ENCODE measurements around the gene NME9. TPM values are rescaled to one million over a fixed set of nuclear protein-coding genes. Genes with fewer than 3 reads are reported as not detected.

Gene NME9
- total and polyA plus RNA-seq, 2 of the 4 experiments (the other 2 are of a cell fraction) = not detected

GRCh38 chr3:138370321-138370720 lies 40.7 kb upstream of the NME9 start:
- no peak for ATAC-seq (ENCODE audit: low read depth)
- no peak overlapping the region for H2AFZ ChIP-seq (replicated peaks; ENCODE audit: low read length, poor library complexity)
- no peaks in the 10 kb centered on the region for H3K9me3 ChIP-seq (ENCODE audit: control insufficient read depth, insufficient read depth, low read length)
- no peak overlapping the region for H2BK120ac ChIP-seq (ENCODE audit: low read depth, low read length)
- peaks cover 8% of the 10 kb centered on the region for H4K20me1 ChIP-seq (ENCODE audit: insufficient read depth, low read length)
- H3K4me1 ChIP-seq (ENCODE audit: control insufficient read depth, insufficient read depth, low read length) = no peaks in the 10 kb centered on the region
- no peak overlapping the region for H2BK5ac ChIP-seq (ENCODE audit: low read depth, low read length, poor library complexity, severe bottlenecking)
- H3K4me3 ChIP-seq (ENCODE audit: insufficient read depth, low read depth, low read length) = no peak overlapping the region
- no peak overlapping the region for H2BK20ac ChIP-seq (ENCODE audit: low read depth, low read length)
- no peak overlapping the region for H4K8ac ChIP-seq (ENCODE audit: low read depth in 2 of 2, low read length in 2 of 2)
- H3K4ac ChIP-seq (ENCODE audit: low read depth, low read length) = no peak overlapping the region
- intact Hi-C loops (cut with micrococcal nuclease) = no loop called here
- no peak overlapping the region for H3K18ac ChIP-seq (ENCODE audit: low read depth, low read length)
- peaks cover 8 to 33% of the 10 kb centered on the region in 2 experiments for H3K79me1 ChIP-seq (ENCODE audit: low read depth in 1 of 2, low read length in 2 of 2)
- no peak overlapping the region for H3K56ac ChIP-seq (ENCODE audit: extremely low read depth, insufficient read depth, low read length)
- ChIA-PET CTCF (no interaction called here), POLR2A (ENCODE audit: unreplicated experiment) (no interaction called here)
- 93% methylated on average over 3 of the region's 8 CpGs; no CpG with 5 or more reads in 1 of the 2 experiments for WGBS, 2 experiments (ENCODE audit: extremely low coverage in 2 of 2, insufficient read length in 1 of 2)
- H3K27ac ChIP-seq (ENCODE audit: insufficient read depth, low read length) = no peak overlapping the region
- no peaks in the 10 kb centered on the region for H3K27me3 ChIP-seq (ENCODE audit: control insufficient read depth, insufficient read depth, low read length)
- H3K36me3 ChIP-seq (ENCODE audit: control insufficient read depth, insufficient read depth, low read length) = peaks cover 4% of the 10 kb centered on the region; the same call in 1 of the 2 replicates
- H3K4me2 ChIP-seq (ENCODE audit: low read depth, low read length) = no peak overlapping the region
- dilution Hi-C loops (cut with HindIII; ENCODE audit: low sequenced_read_pairs, unreplicated experiment) = no loop called here
- in situ Hi-C loops (cut with MboI; ENCODE audit: low sequenced_read_pairs) = no loop called here
- no peak overlapping the region for H2AK5ac ChIP-seq (ENCODE audit: low read depth, low read length)
- TF ChIP-seq MXI1 (IDR thresholded peaks at IDR 0.05; ENCODE audit: borderline replicate concordance, low read depth, low read length) (no peak), RAD21 (IDR thresholded peaks at IDR 0.05; ENCODE audit: low read length) (no peak), CHD1 (IDR thresholded peaks at IDR 0.05; ENCODE audit: low read depth, low read length) (no peak), MAZ (IDR thresholded peaks at IDR 0.05; ENCODE audit: borderline replicate concordance, low read depth, low read length) (no peak), POLR2A (IDR thresholded peaks at IDR 0.05; ENCODE audit: low read depth, low read length) (no peak), FOS (IDR thresholded peaks at IDR 0.05; ENCODE audit: low read depth, low read length) (no peak), BHLHE40 (IDR thresholded peaks at IDR 0.05; ENCODE audit: low read depth, low read length) (no peak), RCOR1 (IDR thresholded peaks at IDR 0.05; ENCODE audit: insufficient replicate concordance, low read length) (no peak)
- TF ChIP-seq, protein P1, sequence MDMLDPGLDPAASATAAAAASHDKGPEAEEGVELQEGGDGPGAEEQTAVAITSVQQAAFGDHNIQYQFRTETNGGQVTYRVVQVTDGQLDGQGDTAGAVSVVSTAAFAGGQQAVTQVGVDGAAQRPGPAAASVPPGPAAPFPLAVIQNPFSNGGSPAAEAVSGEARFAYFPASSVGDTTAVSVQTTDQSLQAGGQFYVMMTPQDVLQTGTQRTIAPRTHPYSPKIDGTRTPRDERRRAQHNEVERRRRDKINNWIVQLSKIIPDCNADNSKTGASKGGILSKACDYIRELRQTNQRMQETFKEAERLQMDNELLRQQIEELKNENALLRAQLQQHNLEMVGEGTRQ (IDR thresholded peaks at IDR 0.05; ENCODE audit: low read depth, low read length) = no peak
- TF ChIP-seq, protein P2, sequence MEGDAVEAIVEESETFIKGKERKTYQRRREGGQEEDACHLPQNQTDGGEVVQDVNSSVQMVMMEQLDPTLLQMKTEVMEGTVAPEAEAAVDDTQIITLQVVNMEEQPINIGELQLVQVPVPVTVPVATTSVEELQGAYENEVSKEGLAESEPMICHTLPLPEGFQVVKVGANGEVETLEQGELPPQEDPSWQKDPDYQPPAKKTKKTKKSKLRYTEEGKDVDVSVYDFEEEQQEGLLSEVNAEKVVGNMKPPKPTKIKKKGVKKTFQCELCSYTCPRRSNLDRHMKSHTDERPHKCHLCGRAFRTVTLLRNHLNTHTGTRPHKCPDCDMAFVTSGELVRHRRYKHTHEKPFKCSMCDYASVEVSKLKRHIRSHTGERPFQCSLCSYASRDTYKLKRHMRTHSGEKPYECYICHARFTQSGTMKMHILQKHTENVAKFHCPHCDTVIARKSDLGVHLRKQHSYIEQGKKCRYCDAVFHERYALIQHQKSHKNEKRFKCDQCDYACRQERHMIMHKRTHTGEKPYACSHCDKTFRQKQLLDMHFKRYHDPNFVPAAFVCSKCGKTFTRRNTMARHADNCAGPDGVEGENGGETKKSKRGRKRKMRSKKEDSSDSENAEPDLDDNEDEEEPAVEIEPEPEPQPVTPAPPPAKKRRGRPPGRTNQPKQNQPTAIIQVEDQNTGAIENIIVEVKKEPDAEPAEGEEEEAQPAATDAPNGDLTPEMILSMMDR (conservative IDR thresholded peaks at IDR 0.05; ENCODE audit: low read depth, low read length) = no peak
- H2AK9ac ChIP-seq (replicated peaks; ENCODE audit: low read depth, low read length, poor library complexity) = no peak overlapping the region
- no peak overlapping the region for H4K91ac ChIP-seq (ENCODE audit: insufficient read depth, low read depth, low read length)
- H3K14ac ChIP-seq (replicated peaks; ENCODE audit: low read depth, low read length) = no peak overlapping the region
- H3K9ac ChIP-seq (ENCODE audit: low read depth, low read length) = no peak overlapping the region
- H3K9me1 ChIP-seq (ENCODE audit: insufficient read depth, low read length) = peaks cover 14% of the 10 kb centered on the region
- no peak overlapping the region; the same call in 1 of the 2 replicates for H3K23ac ChIP-seq (ENCODE audit: low read depth, low read length)
- BruUV-seq (replicated peaks) = no TSS peak
- DNase-seq = no peak
- no peak overlapping the region for H2BK15ac ChIP-seq (ENCODE audit: low read depth, low read length)
- no peak overlapping the region for H4K5ac ChIP-seq (ENCODE audit: low read depth, low read length)

Measured in IMR-90 (cell line).